ENCODE measurements around the gene CYSTM1. TPM values are rescaled to one million over a fixed set of nuclear protein-coding genes. Genes with fewer than 3 reads are reported as not detected.
A peak's percentile ranks its signal among the peaks of the same experiment; 100 is the strongest.

The CYSTM1 gene
- 8.3 TPM for total RNA-seq

- DNase-seq: peak; percentile 98
Observed at GRCh38 chr5:140174465-140175366, at the start of gene CYSTM1. Gene CYSTM1, plus strand, starts transcription at chr5:140175188. Its CDS starts 19,278 bp downstream, at chr5:140194466.

- DNase-seq: no peak
Observed at GRCh38 chr5:140125637-140126036, 49.4 kb upstream of the CYSTM1 start, which contains the start of gene IGIP. Gene IGIP, plus strand, starts transcription at chr5:140125937. Its CDS starts 2,540 bp downstream, at chr5:140128477.

- DNase-seq: no peak
Observed at GRCh38 chr5:140126315-140127012, 48.5 kb upstream of the CYSTM1 start.

GRCh38 chr5:140128376-140128775, 46.6 kb upstream of the CYSTM1 start:
- DNase-seq: no peak

GRCh38 chr5:140130949-140131733, 43.8 kb upstream of the CYSTM1 start:
- DNase-seq: no peak

GRCh38 chr5:140131967-140132409, 43.0 kb upstream of the CYSTM1 start:
- DNase-seq: no peak

- no peak for DNase-seq
Observed at GRCh38 chr5:140133514-140134167, 41.3 kb upstream of the CYSTM1 start.

- DNase-seq: no peak
Observed at GRCh38 chr5:140134277-140134935, 40.6 kb upstream of the CYSTM1 start.

- DNase-seq: no peak
Observed at GRCh38 chr5:140135127-140135526, 39.9 kb upstream of the CYSTM1 start.

- no peak for DNase-seq
Observed at GRCh38 chr5:140136624-140137023, 38.4 kb upstream of the CYSTM1 start.

GRCh38 chr5:140140435-140140834, 34.6 kb upstream of the CYSTM1 start:
- no peak for DNase-seq

- DNase-seq: no peak
Observed at GRCh38 chr5:140141241-140141640, 33.7 kb upstream of the CYSTM1 start.

- DNase-seq: no peak
Observed at GRCh38 chr5:140142246-140142645, 32.7 kb upstream of the CYSTM1 start.

- no peak for DNase-seq
Observed at GRCh38 chr5:140142856-140143255, 32.1 kb upstream of the CYSTM1 start.

- DNase-seq: no peak
Observed at GRCh38 chr5:140143521-140144258, 31.3 kb upstream of the CYSTM1 start.

- no peak for DNase-seq
Observed at GRCh38 chr5:140145256-140145655, 29.7 kb upstream of the CYSTM1 start.

GRCh38 chr5:140145818-140146522, 29.0 kb upstream of the CYSTM1 start:
- peak; percentile 76 for DNase-seq

GRCh38 chr5:140146523-140146842, 28.5 kb upstream of the CYSTM1 start:
- no peak for DNase-seq

GRCh38 chr5:140147460-140147859, 27.5 kb upstream of the CYSTM1 start:
- no peak for DNase-seq

- no peak for DNase-seq
Observed at GRCh38 chr5:140148508-140148907, 26.5 kb upstream of the CYSTM1 start.
